ENCODE measurements around the gene SERPING1.

SERPING1 gene

DNA sequence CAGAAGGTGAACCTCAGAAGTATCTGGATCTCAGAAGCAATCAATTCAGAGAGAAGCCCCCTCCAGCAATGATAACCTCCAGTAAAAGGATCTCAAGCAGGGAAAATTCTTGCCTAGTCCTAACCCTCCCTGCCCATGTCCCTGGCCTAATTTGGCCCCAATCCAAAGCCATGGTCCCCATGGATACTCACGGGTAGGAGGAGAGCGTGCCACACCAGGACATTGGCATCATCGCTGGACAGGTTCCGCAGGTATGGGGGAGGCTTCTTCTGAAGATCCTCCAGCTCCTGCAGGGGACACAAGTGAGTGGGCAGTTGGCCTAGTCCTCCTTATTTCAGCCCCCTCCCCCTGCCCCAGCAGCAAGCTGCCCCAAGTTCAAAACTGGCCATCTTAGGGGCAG, 37.3 kb upstream of the SERPING1 start:
- no peak for FAIRE-seq
- no peak for DNase-seq (ENCODE audit: insufficient read length, low spot score)
- TF ChIP-seq CTCF (IDR thresholded peaks at IDR 0.05; ENCODE audit: insufficient read depth, missing control alignments): no peak

- TF ChIP-seq CTCF (IDR thresholded peaks at IDR 0.05; ENCODE audit: insufficient read depth, missing control alignments): peak; percentile 59
- no peak for FAIRE-seq
- DNase-seq (ENCODE audit: insufficient read length, low spot score): no peak
These were observed 34.9 kb upstream of the SERPING1 start for GRCh38 chr11:57562596-57562995.

- FAIRE-seq (no peak), DNase-seq (ENCODE audit: insufficient read length, low spot score) (no peak)
- no peak for TF ChIP-seq CTCF (IDR thresholded peaks at IDR 0.05; ENCODE audit: insufficient read depth, missing control alignments)
These were observed 31.2 kb upstream of the SERPING1 start for GRCh38 chr11:57566005-57566904.

DNA sequence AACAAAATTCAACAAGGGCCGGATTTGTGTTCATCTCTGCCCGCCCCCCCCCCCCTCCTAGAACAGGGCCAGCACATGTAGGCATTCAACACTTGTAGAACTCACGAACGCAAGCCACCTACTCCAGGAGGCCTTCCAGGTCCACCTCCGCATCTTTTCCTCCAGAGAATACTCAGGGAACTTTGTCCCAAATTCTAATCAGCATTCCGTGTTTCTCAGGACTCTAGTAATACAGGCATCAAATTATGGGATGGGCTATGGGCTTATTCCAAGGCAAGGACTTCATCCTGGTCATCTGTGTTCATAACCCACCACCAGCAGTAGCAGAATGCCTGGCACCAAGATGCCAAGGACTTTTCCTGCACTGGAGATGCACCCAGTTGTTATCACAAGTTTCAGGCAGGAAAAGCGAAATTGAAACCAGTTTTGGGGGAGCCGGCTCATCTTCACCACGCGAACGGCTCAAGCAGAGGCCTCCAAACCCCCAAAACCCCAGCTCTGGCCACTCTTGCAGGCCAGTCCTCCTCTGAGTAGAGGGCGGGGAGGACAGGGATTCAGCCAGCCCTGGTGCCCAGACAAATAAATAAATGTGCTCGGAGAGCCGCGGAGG, 30.5 kb upstream of the SERPING1 start:
- TF ChIP-seq CTCF (IDR thresholded peaks at IDR 0.05; ENCODE audit: insufficient read depth, missing control alignments): no peak
- no peak for DNase-seq (ENCODE audit: insufficient read length, low spot score)
- no peak for FAIRE-seq

- FAIRE-seq (no peak), DNase-seq (ENCODE audit: insufficient read length, low spot score) (peak; percentile 46)
- TF ChIP-seq CTCF (IDR thresholded peaks at IDR 0.05; ENCODE audit: insufficient read depth, missing control alignments): peak; percentile 40
These were observed 29.8 kb upstream of the SERPING1 start, which contains the start of gene UBE2L6 for GRCh38 chr11:57567515-57568329. Gene UBE2L6 (minus strand): TSS chr11:57567672. CDS start chr11:57567611, 61 bp downstream.

DNA sequence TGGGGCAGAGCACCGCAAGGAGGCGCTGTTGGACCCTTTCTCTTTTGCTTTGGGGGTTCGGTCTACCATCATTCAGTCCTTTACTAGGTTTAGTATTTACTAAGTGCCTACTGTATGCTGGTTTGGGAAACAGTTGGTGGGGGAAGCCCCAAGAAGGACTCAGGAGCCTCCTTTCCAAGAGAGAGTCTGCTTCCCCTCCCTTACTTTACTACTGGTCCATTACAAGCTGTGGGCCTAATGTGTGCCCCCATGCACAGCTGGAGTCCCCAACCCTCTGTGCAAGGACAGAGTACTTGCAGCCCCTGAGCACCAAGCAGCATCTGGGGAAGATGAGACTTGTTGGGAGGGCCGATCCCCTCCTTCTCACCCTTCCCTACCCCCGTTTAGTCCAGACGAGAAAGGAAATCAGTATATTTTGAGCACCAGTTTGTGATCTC, 29.1 kb upstream of the SERPING1 start:
- TF ChIP-seq CTCF (IDR thresholded peaks at IDR 0.05; ENCODE audit: insufficient read depth, missing control alignments): peak; percentile 84
- DNase-seq (ENCODE audit: insufficient read length, low spot score) (peak; percentile 57), FAIRE-seq (no peak)
